Memory B cell (primary cell): Measurements from ENCODE around the gene CCDC190.
A peak's percentile ranks its signal among the peaks of the same experiment; 100 is the strongest.

Experiments
- ATAC-seq: fragments of 150-1000 bp; cut with Tn5 transposase; 2 replicates; pipeline ENCODE4 v1.10.0; 2021; ENCODE audit warnings: low read depth, mild to moderate bottlenecking, moderate library complexity
- DNase-seq, 2 donors: peaks; one replicate each; pipeline ENCODE4 v3.0.0; 2022; ENCODE audit warnings: low spot score in 2 of 2
- H3K27ac Mint-ChIP-seq: one replicate; pipeline ENCODE4 v1.8.0; 2022; ENCODE audit warnings: mild to moderate bottlenecking, moderate library complexity, mixed read lengths
- H3K27me3 Mint-ChIP-seq: one replicate; pipeline ENCODE4 v1.8.0; 2022; ENCODE audit warnings: mixed read lengths
- H3K36me3 Mint-ChIP-seq: one replicate; pipeline ENCODE4 v1.8.0; 2022; ENCODE audit warnings: mild to moderate bottlenecking, mixed read lengths
- H3K4me1 Mint-ChIP-seq: one replicate; pipeline ENCODE4 v1.8.0; 2022; ENCODE audit warnings: mixed read lengths
- H3K4me3 Mint-ChIP-seq: one replicate; pipeline ENCODE4 v1.8.0; 2022; ENCODE audit warnings: mild to moderate bottlenecking, moderate library complexity, mixed read lengths
- H3K9me3 Mint-ChIP-seq: one replicate; pipeline ENCODE4 v1.8.0; 2022; ENCODE audit warnings: mixed read lengths

CCDC190 gene

DNA sequence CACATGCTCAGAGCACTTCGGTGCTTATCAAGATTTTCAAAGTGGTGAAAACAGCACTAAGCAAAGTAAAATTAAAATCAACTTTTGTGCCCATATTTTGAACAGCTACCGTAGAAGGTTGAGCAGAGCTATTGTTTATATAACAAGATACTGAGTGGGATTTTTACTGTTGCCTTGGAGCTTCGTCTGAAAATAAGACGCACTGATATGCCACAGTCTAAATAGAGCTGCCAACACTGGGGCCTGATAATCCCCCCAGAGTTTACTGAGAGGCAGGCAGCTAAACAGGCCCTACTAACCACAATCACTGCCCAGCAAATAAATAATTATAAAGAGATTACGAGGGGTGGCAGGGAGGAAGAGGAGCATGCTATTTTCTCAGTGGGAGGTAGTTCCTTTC, 650 bp upstream of the CCDC190 start:
- Mint-ChIP-seq H3K36me3 (no peaks in the 10 kb centered on the region), H3K9me3 (no peaks in the 10 kb centered on the region), H3K4me1 (no peaks in the 10 kb centered on the region), H3K27ac (no peak overlapping the region), H3K27me3 (peaks cover 4% of the 10 kb centered on the region), H3K4me3 (no peak overlapping the region)
- ATAC-seq (no peak), DNase-seq (no peak)

DNA sequence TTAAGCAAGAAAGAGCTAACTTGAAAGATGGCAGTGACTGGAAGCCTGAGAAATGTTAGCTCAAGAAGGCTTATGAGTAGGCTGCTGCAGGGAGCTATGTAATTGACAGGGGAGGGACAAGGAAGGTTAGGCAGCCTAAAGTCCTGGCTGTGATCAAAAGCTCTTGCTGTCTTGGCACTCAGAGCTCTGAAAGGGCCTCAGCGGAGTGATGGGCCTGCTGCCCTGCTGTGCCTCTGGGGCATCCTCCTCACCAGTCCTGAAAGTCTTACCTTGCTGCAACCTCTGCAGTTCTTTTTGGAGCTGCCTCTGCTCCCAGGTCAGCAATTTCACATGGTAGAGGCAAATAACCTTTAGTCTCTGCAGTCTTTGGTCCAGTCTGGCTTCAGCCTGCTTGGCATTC, 1.8 kb downstream of the CCDC190 start:
- H3K4me3 Mint-ChIP-seq: no peak overlapping the region
- no peaks in the 10 kb centered on the region for H3K9me3 Mint-ChIP-seq

DNA sequence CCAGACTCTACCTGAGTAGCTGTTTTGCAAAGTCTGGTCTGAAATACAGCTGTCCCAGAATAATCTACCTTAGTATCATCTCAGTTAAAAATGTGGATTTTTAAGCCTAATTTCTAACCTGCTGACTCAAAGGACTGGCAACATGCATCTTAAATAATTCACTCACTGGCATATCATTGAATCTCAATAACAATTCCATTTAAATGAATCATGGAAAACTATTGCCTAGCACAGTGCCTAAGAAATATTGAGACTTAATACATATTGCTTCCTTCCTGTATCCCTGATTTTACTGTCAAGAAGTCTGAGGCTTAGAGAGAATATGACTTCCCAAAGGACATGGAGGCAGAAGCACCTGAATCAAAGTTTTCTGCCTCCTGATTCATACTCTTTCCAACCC, 3.1 kb downstream of the CCDC190 start:
- no peak for DNase-seq
- Mint-ChIP-seq H3K9me3 (no peaks in the 10 kb centered on the region), H3K4me3 (no peak overlapping the region), H3K36me3 (no peaks in the 10 kb centered on the region), H3K4me1 (no peaks in the 10 kb centered on the region), H3K27ac (no peak overlapping the region), H3K27me3 (peaks cover 4% of the 10 kb centered on the region)
- no peak for ATAC-seq

More for the DNA sequence above, 1.8 kb downstream of the CCDC190 start:
- Mint-ChIP-seq H3K27ac (no peak overlapping the region), H3K4me1 (no peaks in the 10 kb centered on the region), H3K36me3 (no peaks in the 10 kb centered on the region), H3K27me3 (peaks cover 4% of the 10 kb centered on the region)
- ATAC-seq (no peak), DNase-seq (no peak)

DNA sequence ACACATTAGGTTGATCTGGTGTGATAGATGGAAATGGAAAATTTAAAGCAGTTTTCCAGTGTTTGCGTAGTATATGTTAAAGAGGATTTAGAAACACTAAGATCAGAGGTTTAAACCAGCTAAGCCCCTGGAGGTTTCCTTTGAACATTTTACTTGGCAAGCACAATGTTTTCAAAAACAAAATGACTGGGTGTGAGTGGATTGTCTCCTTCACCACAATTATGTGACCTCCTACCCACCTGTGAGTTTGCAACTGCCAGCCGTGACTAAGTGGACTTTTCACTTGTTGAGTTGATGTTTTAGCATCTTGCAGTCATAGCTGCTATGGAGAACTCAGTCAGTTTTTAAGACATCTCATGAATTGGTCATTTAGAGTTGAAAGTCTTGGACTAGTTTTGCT, 4.7 kb downstream of the CCDC190 start:
- ATAC-seq: no peak
- DNase-seq: no peak
- Mint-ChIP-seq H3K9me3 (no peaks in the 10 kb centered on the region), H3K27me3 (peaks cover 1% of the 10 kb centered on the region), H3K36me3 (no peaks in the 10 kb centered on the region), H3K4me3 (no peak overlapping the region), H3K27ac (no peak overlapping the region), H3K4me1 (no peaks in the 10 kb centered on the region)

DNA sequence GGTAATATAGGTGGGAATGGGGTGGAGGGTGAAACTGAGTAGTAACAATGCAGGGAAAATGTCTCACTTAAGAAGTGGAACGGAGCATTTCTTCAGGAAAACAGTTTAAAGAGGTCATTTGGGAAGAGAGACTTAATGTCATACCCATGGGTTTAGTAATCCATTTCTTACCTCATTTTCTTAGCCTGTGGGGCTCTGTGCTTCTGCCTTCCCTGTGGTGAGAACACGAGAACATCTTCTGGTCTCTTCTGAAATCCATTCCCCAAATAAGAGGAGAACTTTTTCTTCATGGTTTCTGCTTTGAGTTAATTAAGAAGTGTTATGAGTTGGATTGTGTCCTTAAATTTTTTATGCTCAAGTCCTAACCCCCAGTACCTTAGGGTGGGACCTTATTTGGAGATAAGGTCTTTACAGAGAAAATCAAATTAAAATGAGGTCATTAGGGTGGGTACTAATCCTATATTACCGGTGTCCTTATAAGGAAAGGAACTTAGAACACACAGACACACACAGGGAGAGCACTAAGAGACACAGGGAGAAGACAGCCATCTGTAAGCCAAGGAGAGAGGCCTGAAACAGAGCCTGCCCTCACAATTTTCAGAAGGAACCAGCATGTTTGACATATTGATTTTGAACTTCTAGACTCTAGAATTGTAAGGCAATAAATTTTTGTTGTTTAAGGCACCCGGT, 5.4 kb downstream of the CCDC190 start:
- DNase-seq: no peak
- Mint-ChIP-seq H3K4me1 (no peaks in the 10 kb centered on the region), H3K27ac (peak overlapping the region; percentile 68), H3K9me3 (no peaks in the 10 kb centered on the region), H3K4me3 (no peak overlapping the region), H3K36me3 (no peaks in the 10 kb centered on the region), H3K27me3 (peaks cover 1% of the 10 kb centered on the region)
- ATAC-seq: no peak

DNA sequence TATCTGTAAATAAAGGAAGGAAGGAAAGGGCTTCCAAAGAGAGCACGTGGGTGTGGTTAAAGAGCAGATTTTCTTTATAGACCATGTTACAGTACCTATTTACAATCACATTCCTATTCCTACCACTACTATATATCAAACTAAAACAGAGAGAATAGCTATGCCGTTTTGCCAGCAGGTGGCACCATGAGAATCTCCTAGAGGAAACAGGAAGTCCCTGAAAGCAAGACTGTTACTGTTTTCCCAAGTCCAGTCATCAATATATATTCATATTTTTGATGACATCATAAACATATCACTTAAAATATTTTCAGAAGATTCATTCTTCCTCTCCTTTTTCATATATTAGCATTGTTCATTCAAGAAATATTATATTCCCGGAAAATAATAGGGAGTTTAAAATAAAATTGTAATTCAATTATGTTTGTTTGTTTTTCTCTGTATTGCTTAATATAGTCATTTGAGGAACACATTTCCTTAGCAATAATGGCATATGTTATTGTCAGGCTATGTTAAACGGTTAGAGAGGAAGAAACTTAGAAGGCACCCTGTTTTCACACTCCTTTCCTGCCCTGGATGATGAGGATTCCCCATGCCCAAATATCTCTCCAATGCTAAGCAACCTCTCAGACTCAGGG, 6.6 kb downstream of the CCDC190 start:
- Mint-ChIP-seq H3K36me3 (no peaks in the 10 kb centered on the region), H3K4me1 (no peaks in the 10 kb centered on the region), H3K9me3 (no peaks in the 10 kb centered on the region), H3K4me3 (no peak overlapping the region), H3K27ac (no peak overlapping the region), H3K27me3 (no peaks in the 10 kb centered on the region)
- DNase-seq (peak; percentile 18 to 24), ATAC-seq (peak; percentile 68)

DNA sequence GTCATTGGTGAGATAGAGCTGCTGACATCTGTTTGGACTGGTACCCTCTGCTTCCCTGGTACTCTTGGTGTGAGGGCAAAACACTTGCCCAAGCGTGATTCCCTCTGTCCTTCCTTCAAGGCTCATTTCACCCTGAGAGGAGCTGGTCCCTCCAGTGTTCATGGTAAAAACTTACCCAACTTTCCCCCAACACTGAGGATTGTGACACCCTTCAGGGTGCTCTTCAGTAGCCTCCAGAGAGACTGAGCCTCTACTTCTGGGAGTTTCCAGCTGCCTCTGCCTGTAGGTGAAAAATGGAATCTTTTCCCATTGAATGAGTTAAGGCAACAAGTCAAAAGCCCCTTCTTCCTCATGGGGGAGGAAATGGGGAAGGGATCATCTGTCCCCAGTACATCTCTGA, 9.6 kb downstream of the CCDC190 start:
- Mint-ChIP-seq H3K27me3 (peaks cover 2% of the 10 kb centered on the region), H3K27ac (no peak overlapping the region), H3K9me3 (no peaks in the 10 kb centered on the region), H3K36me3 (no peaks in the 10 kb centered on the region), H3K4me1 (no peaks in the 10 kb centered on the region), H3K4me3 (no peak overlapping the region)
- ATAC-seq: no peak
- no peak for DNase-seq

DNA sequence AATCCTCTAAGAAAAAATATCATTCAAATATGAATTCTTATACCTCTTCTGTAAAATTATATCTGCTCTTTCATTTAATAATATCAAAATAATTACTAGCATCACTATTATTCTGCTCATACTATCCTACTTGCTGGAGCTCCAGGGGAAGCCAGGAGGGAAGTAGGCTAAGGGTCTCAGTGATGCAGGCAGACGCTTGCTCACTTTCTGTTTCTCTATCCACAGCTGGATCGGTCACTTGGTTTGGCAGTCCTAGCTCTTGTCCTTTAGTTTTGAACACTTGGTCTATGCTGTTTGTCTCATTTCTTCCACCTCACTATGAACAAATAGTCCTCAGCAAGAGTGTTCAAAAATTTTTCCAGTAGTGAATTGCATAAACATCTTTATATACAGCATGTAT, 11.3 kb downstream of the CCDC190 start:
- ATAC-seq: no peak
- Mint-ChIP-seq H3K4me3 (no peak overlapping the region), H3K36me3 (no peaks in the 10 kb centered on the region), H3K27ac (no peak overlapping the region), H3K4me1 (no peaks in the 10 kb centered on the region), H3K9me3 (no peaks in the 10 kb centered on the region), H3K27me3 (peaks cover 2% of the 10 kb centered on the region)
- DNase-seq: no peak

DNA sequence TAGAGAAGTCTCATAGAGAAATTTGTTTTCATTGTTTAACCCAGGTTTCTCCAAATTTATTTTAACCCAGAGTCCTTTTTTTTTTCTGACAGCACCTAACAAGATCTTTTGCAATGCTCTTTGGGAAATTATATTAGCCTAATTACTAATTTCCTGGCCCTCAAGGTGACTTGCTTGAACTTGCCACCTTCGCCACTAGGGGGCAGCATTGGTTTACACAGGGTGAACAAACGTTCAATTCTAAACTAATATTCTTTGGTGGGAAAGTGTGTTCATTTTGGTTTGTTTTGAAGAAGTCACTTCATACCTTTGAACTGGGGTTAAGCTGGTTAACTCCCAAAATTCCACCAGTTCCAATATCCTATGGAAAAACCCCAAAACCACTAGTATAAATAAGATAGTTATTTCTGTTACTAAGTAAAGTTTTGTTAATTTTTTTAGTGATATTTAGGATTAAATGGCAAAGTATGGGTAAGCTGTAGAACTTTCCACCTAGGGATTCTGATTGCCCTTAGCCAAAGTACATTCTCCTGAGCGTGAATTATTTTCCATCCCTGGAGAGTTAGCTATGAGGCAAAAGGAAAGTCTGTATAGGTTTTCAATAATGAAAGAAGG, 13.0 kb downstream of the CCDC190 start:
- DNase-seq: peak; percentile 68 to 79
- Mint-ChIP-seq H3K27me3 (peaks cover 4% of the 10 kb centered on the region), H3K9me3 (no peaks in the 10 kb centered on the region), H3K36me3 (no peaks in the 10 kb centered on the region), H3K4me3 (no peak overlapping the region), H3K4me1 (no peaks in the 10 kb centered on the region), H3K27ac (no peak overlapping the region)
- ATAC-seq: peak; percentile 46

DNA sequence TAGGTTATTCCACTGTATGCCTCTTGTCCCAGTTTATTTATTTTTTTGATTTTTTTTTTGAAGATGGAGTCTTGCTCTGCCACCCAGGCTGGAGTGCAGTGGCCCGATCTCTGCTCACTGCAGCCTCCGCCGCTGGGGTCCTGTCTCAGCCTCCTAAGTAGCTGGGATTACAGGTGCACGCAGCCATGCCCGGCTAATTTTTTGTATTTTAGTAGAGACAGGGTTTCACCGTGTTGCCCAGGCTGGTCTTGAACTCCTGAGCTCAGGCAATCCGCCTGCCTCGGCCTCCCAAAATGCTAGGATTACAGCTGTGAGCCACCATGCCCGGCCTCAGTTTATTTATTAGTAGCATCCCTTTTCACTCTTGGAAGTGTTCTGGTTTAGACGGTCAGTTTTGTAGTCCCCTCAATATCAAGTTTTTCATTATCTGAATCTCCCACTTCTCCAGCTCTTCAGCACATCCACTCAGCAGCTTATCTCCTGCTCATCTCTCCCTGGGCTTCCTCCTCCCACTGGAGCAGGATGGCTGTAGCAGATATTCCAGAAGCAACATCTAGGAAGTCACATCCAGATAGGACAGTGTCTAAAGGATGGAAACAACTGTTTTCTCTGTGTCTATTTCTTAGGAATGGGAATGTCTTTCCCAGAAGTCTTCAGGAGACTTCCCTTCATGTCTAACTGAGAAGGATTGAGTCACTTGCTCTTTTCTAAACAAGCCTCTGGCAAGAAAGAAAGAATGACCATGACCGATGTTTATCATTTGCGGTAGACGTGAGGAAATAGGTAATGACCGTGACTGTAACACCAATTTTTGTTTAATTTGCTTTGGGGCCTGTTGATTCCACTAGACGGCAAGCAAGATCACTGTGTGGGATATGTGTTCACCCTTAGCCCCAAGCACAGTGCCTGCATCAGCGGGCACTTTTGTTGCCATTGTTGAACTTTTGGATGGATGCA, 14.4 kb downstream of the CCDC190 start:
- no peaks in the 10 kb centered on the region for H3K36me3 Mint-ChIP-seq
- no peak for DNase-seq

DNA sequence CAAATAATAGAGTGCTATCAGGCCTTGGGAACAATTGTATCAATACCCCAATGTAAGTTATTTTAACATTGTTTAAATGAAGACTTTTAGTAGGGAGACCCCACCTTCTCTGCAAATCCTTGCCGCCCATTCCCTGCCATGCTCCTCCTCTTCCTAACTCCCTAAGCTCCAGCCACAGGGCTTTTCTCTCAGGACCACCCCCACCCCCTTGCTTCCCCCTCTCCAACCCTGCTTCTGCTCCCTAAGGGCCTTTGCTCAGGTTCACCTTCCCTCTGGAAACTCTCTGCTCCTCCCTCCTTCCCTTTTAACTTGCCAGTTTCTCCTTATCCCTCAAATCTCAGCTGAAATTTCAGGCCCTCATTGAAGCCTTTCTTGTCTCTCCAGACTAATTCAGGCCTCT, 16.8 kb downstream of the CCDC190 start:
- ATAC-seq: no peak
- DNase-seq: no peak
- H3K4me1 Mint-ChIP-seq: no peaks in the 10 kb centered on the region
- no peaks in the 10 kb centered on the region for H3K36me3 Mint-ChIP-seq
- no peak overlapping the region for H3K4me3 Mint-ChIP-seq
- no peak overlapping the region for H3K27ac Mint-ChIP-seq
- peaks cover 4% of the 10 kb centered on the region for H3K9me3 Mint-ChIP-seq
- H3K27me3 Mint-ChIP-seq: peaks cover 6% of the 10 kb centered on the region

More for the DNA sequence above, 14.4 kb downstream of the CCDC190 start:
- H3K4me3 Mint-ChIP-seq: no peak overlapping the region
- no peak for ATAC-seq
- H3K9me3 Mint-ChIP-seq: no peaks in the 10 kb centered on the region
- H3K27me3 Mint-ChIP-seq: peaks cover 6% of the 10 kb centered on the region
- H3K4me1 Mint-ChIP-seq: no peaks in the 10 kb centered on the region
- no peak overlapping the region for H3K27ac Mint-ChIP-seq

DNA sequence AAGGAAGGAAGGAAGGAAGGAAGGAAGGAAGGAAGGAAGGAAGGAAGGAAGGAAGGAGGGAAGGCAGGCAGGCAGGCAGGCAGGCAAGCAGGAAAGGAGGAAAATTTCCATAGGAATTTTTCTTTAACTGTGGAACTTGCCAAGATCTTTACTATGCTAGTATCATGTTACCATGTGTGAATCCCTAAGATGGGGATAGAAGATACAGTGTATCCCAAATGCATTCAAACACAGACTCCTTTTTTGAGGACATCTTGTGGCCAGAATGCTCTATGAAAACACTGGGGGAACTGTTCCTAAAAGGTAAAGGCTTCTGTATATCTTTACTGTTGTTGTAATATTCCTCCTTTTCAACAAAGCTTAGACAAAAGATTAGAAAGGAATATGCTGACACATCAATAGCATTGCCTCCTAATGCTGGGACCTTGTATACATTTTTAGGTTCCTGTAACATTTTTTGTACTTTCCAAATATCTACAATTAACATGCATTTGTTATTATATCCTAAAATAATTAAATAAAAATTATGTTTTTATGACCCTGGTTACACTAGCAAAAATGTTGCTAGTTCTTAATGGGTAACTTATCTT, 20.6 kb downstream of the CCDC190 start:
- ATAC-seq (no peak), DNase-seq (no peak)
- H3K4me3 Mint-ChIP-seq: no peak overlapping the region
- H3K4me1 Mint-ChIP-seq: no peaks in the 10 kb centered on the region
- peaks cover 10% of the 10 kb centered on the region for H3K9me3 Mint-ChIP-seq
- peaks cover 7% of the 10 kb centered on the region for H3K27me3 Mint-ChIP-seq
- peaks cover 2% of the 10 kb centered on the region for H3K36me3 Mint-ChIP-seq
- H3K27ac Mint-ChIP-seq: no peak overlapping the region

DNA sequence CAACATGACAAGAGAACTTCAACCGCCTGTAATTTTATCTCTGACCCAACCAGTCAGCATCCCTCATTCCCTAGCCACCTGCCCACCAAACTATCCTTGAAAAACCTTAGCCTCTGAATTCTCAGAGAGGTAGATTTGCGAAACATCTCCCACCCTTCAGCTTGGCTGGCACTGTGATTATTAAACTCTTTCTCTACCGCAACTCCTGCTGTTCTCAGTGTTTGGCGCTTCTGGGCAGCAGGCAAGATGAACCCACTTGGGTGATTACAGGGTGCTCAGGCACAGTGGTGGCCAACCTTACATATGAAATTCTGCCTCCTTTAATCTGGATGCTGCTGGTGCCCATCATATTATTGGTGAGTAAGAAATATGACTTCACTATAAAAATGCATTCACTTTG, 22.1 kb downstream of the CCDC190 start:
- Mint-ChIP-seq H3K4me3 (no peak overlapping the region), H3K27ac (no peak overlapping the region), H3K9me3 (peaks cover 10% of the 10 kb centered on the region), H3K27me3 (peaks cover 9% of the 10 kb centered on the region), H3K36me3 (peaks cover 2% of the 10 kb centered on the region), H3K4me1 (no peaks in the 10 kb centered on the region)
- no peak for DNase-seq
- ATAC-seq: no peak
